ENCODE data around the gene ATXN7.

The ATXN7 gene

DNA sequence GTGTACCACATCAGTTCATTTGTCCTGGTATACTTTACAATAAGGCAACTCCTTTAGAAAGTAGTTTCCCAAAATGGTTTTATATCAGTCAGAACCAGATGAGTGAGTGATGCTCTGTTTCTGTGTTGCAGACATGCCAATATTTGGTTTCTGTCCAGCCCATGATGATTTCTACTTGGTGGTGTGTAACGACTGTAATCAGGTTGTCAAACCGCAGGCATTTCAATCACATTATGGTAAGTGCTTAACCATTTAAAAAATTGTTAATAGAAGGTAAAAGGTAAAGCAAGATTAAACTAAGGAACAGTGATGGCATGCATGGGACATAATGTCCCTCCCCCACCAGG lies 88.6 kb downstream of the ATXN7 start:
- no peak for TF ChIP-seq TAF1 (IDR thresholded peaks at IDR 0.05; ENCODE audit: borderline replicate concordance, insufficient read depth, low read length)
- no peak for TF ChIP-seq POLR2AphosphoS5 (IDR thresholded peaks at IDR 0.05; ENCODE audit: low read depth, low read length)
- TF ChIP-seq SIN3A (IDR thresholded peaks at IDR 0.05; ENCODE audit: borderline replicate concordance, insufficient read depth, low read length) = no peak
- TF ChIP-seq FOXP2 (optimal IDR thresholded peaks at IDR 0.05; ENCODE audit: borderline replicate concordance, extremely low read depth, extremely low read length, insufficient read depth) = no peak
- TF ChIP-seq, protein P1, sequence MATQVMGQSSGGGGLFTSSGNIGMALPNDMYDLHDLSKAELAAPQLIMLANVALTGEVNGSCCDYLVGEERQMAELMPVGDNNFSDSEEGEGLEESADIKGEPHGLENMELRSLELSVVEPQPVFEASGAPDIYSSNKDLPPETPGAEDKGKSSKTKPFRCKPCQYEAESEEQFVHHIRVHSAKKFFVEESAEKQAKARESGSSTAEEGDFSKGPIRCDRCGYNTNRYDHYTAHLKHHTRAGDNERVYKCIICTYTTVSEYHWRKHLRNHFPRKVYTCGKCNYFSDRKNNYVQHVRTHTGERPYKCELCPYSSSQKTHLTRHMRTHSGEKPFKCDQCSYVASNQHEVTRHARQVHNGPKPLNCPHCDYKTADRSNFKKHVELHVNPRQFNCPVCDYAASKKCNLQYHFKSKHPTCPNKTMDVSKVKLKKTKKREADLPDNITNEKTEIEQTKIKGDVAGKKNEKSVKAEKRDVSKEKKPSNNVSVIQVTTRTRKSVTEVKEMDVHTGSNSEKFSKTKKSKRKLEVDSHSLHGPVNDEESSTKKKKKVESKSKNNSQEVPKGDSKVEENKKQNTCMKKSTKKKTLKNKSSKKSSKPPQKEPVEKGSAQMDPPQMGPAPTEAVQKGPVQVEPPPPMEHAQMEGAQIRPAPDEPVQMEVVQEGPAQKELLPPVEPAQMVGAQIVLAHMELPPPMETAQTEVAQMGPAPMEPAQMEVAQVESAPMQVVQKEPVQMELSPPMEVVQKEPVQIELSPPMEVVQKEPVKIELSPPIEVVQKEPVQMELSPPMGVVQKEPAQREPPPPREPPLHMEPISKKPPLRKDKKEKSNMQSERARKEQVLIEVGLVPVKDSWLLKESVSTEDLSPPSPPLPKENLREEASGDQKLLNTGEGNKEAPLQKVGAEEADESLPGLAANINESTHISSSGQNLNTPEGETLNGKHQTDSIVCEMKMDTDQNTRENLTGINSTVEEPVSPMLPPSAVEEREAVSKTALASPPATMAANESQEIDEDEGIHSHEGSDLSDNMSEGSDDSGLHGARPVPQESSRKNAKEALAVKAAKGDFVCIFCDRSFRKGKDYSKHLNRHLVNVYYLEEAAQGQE (IDR thresholded peaks at IDR 0.05; ENCODE audit: insufficient read depth in 1 of 2, low read depth in 2 of 2, low read length in 2 of 2) = no peak

DNA sequence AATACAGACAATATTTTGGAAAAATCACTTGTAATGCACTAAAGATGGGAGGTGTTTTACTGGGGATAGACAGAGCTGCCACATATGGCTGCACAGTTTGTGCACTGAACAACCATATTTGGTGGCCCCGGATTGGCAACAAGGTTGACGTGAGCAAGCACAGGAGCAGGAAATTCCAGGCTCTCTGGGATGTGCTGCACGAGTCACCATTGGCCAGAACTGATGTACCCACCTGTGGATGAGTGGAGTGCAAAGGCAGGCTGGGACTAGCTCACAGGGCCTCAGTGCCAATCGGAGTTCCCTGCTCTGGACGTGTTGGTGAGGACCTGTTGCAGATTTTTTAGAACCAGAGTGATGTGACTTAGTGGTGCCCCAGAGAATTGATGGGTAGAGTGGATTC lies 90.5 kb downstream of the ATXN7 start:
- TF ChIP-seq, protein P1 (IDR thresholded peaks at IDR 0.05; ENCODE audit: insufficient read depth in 1 of 2, low read depth in 2 of 2, low read length in 2 of 2) = no peak
- no peak for TF ChIP-seq SIN3A (IDR thresholded peaks at IDR 0.05; ENCODE audit: borderline replicate concordance, insufficient read depth, low read length)
- TF ChIP-seq FOXP2 (optimal IDR thresholded peaks at IDR 0.05; ENCODE audit: borderline replicate concordance, extremely low read depth, extremely low read length, insufficient read depth) = no peak
- no peak for TF ChIP-seq TAF1 (IDR thresholded peaks at IDR 0.05; ENCODE audit: borderline replicate concordance, insufficient read depth, low read length)
- no peak for TF ChIP-seq POLR2AphosphoS5 (IDR thresholded peaks at IDR 0.05; ENCODE audit: low read depth, low read length)

DNA sequence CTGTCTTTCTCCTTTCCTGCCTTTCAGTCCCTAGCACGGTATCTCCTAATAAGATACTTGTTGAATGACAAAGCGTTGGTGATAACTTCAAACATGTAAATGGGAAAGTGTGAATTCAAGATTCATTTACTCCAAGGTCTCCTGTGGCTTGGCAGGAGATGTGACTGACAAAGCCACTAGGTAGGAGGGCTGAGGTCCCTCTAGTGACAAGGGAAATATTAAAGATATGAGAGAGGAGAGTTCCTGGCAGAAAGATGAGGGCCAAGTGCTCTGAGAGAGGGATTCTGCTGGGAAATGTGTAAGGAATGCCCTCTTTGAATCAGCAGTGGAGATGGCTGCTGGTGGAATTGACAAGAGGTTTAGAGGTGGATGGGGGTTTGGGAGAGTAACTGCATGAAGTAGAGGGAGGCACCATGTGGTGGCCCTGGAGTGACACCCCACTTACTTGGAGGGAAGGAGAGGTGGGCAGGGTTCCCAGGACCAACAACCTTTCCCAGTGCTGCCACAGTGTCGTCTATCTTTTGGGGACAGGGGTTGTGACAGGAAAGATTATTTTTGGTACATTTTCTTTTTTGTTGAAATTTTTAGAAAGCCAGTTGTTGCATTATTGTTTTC lies 91.5 kb downstream of the ATXN7 start:
- TF ChIP-seq FOXP2 (optimal IDR thresholded peaks at IDR 0.05; ENCODE audit: borderline replicate concordance, extremely low read depth, extremely low read length, insufficient read depth) = no peak
- no peak for TF ChIP-seq SIN3A (IDR thresholded peaks at IDR 0.05; ENCODE audit: borderline replicate concordance, insufficient read depth, low read length)
- TF ChIP-seq POLR2AphosphoS5 (IDR thresholded peaks at IDR 0.05; ENCODE audit: low read depth, low read length) = no peak
- TF ChIP-seq, protein P1 (IDR thresholded peaks at IDR 0.05; ENCODE audit: insufficient read depth in 1 of 2, low read depth in 2 of 2, low read length in 2 of 2) = no peak
- no peak for TF ChIP-seq TAF1 (IDR thresholded peaks at IDR 0.05; ENCODE audit: borderline replicate concordance, insufficient read depth, low read length)

DNA sequence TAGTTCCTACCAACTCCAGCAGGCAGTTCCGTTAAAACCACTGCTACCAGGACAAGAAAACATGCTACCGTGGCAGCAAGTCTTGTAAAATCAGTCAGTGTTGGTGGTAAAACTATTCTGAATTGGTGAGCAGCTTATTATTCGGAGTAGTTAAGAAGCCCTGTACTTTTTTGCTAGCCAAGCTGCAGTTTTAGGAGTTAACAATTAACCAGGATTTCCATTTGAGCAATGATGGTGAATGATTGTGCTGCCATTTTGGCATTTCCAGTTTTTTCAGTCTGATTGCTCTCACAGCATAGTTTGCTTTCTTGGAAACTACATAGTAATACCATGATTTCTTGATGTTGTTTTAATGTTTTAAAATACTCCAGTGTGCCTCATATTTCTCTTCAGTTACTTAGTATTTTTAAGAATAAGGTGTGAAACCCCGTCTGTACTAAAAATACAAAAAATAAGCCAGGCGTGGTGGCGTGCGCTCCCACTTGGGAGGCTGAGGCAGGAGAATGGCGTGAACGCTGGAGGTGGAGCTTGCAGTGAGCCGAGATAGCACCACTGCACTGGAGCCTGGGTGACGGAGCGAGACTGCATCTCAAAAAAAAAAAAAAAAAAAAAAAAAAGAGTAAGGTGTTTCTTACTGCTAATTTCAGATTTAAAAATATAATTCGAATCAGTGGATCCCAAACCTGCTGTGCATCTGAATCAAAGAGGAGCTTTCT lies 92.3 kb downstream of the ATXN7 start:
- TF ChIP-seq FOXP2 (optimal IDR thresholded peaks at IDR 0.05; ENCODE audit: borderline replicate concordance, extremely low read depth, extremely low read length, insufficient read depth) (no peak), SIN3A (IDR thresholded peaks at IDR 0.05; ENCODE audit: borderline replicate concordance, insufficient read depth, low read length) (no peak), POLR2AphosphoS5 (IDR thresholded peaks at IDR 0.05; ENCODE audit: low read depth, low read length) (no peak), TAF1 (IDR thresholded peaks at IDR 0.05; ENCODE audit: borderline replicate concordance, insufficient read depth, low read length) (no peak)
- TF ChIP-seq, protein P1 (IDR thresholded peaks at IDR 0.05; ENCODE audit: insufficient read depth in 1 of 2, low read depth in 2 of 2, low read length in 2 of 2) = no peak

Measured in PFSK-1 (cell line).